Measurements from ENCODE around the gene TULP4.
"Not testable (repeated sequence)": the region's sequence is repeated elsewhere in the genome, so short reads cannot be mapped to it uniquely, and the experiment has no call there.

The TULP4 gene

GRCh38 chr6:158397578-158397977, 85.3 kb downstream of the TULP4 start:
- no peak for DNase-seq

- DNase-seq = no peak
These were observed 86.2 kb downstream of the TULP4 start for GRCh38 chr6:158398252-158399024.

- no peak for DNase-seq
These were observed 86.9 kb downstream of the TULP4 start for GRCh38 chr6:158399040-158399700.

- no peak for DNase-seq
These were observed 89.9 kb downstream of the TULP4 start for GRCh38 chr6:158402184-158402583.

DNA sequence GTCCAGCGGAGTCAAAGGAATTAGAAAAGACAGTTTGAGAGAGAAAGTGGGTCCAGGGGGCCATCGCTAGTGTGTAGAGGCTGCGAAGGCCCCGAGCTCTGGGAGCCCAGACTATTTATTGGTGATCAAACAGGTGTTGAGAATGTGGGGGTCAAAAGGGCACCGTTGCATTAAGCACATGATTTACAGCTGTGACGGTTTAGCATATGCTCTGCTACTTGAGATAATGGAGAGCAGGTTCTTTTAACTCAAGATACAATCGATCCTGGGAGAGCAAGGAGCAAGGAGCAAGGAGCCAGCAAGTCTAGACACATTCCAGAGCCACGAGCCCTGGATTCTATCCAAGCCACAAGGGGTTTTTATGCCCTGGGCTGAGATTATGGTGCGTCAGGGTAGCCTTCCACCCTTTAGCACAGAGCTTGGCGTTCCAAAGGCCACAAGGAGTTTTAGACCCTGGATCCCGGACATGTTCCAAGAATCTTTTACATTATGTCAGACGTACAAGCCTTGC, 93.1 kb downstream of the TULP4 start:
- DNase-seq = not testable (repeated sequence)

DNA sequence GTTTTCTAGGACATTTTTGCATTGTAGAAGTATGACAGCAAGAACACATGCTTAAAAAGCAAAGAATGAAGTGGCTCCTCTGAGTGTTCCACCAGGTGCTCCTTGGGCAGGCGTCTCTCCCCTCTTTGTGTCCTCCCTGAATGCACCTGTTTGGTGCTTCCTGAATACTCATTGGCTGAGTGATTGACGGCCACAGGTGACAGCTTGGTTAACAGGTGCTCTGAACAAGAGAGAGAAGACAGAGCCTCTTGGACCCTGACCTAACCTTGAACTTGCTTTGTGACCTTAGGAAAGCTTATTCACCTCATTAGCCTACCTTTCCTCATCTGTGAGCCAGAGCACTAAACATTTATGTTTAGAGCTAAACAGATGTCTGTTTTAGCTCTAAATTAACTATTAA, 93.7 kb downstream of the TULP4 start:
- DNase-seq = no peak

DNA sequence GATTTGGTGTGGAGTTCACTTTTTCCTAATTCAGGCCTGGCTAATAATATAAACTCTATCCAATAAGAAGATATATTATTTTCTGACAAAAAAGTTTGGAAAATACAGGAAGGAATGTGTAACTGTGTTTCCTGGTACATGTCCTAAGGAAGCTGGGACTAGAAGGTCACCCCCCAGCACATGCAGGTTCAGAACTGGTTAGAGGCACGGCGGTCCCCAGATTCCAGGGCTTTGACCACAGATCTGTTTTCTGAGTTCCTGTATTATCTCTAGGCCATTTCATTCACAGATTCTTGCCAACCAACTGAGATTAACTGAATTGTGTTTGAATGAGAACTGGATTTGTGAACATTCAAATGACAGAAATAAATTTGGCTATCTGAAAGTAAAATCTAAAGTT, 94.5 kb downstream of the TULP4 start:
- no peak for DNase-seq

GRCh38 chr6:158408013-158408412, 95.7 kb downstream of the TULP4 start:
- DNase-seq = no peak

- no peak for DNase-seq
These were observed 96.4 kb downstream of the TULP4 start for GRCh38 chr6:158408552-158409130.

DNA sequence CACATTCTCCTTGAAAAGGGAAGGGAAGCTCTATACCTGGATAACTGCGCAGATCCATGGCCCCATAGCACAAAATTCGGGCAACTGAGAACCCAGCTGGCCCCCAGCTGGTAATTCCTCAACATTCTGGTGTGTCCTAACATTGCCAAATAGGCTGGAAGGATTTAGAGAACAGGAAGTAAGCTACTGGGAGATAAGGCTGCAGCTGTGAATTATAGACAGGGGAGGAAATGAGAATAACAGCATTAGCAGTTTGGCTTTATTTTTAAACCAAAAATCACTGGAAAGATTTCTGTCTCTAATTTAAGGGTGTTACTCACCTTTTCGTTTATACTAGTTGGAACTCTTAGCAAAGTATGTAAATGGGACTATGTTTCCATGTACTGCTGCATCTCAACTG, 97.2 kb downstream of the TULP4 start:
- DNase-seq = no peak

DNA sequence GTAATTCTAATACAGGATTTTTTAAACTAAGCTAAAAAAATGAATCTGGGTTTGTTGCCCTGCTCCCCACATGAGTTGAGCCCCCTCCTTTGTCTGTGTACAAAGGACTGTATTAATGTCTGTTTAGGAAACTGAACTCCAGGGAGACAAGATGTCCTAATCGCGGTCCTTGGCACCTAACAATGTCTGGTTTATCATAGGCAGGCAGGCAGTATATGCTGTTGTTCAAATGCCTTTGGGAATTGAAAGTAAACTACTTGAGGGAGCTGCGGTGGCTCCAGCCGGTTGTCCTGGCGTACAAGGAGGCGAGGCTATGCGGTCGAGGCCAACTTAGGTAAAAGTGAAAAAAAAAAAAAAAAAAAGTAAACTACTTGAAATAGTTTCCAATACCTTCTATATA, 98.5 kb downstream of the TULP4 start:
- no peak for DNase-seq

GRCh38 chr6:158411998-158412397, 99.7 kb downstream of the TULP4 start:
- DNase-seq = no peak

DNA sequence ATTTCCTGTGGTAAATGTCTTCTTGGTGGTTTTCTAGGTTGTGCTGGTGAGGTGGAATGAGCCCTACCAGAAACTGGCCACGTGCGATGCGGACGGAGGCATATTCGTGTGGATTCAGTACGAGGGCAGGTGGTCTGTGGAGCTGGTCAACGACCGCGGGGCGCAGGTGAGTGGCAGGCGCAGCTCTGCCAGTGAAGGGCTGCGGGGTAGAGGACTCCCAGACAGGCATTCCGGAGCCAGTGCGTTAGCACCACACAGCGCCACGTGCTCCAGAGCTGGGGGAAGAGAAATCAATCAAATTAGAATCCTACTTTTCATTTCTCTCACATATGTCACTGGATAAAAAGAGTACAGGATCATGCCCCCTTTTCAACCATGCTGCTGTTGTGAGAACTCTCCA, 100.8 kb downstream of the TULP4 start:
- DNase-seq = no peak

DNA sequence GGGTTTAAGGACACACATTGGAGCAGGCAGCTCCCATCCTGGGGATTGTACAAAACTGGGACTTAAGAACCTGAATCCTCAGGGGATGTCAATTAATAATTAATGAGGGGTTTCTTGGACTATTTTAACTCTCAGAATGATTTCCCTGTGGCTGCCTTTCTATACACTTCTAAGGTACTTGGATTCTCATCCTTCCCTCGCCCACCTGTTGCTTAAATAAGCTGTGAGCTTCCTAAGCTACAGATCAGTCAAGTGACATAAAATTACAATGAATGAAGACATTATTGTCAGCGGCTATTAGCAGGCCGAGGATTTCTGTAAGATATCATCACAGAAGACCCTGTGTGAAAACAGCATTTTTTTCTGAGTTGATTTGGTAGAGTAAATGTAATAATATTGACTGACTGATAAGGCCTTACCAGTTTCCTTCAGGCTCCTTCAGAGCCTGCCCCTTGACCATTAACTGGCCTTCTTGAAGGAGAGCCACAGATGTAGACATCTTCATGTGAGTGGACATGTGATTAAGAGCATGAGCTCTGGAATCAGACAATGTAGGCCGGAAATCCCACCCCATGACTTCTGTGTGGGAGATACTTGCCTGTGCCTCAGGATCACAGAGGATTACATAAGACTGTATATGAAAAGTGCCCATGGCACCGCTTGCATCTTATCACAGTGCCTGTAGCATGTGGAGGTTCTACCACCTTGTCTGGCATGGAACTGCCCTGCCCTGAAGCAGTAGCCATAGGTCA, 101.7 kb downstream of the TULP4 start:
- no peak for DNase-seq

- no peak for DNase-seq
These were observed 102.6 kb downstream of the TULP4 start for GRCh38 chr6:158414851-158415262.

DNA sequence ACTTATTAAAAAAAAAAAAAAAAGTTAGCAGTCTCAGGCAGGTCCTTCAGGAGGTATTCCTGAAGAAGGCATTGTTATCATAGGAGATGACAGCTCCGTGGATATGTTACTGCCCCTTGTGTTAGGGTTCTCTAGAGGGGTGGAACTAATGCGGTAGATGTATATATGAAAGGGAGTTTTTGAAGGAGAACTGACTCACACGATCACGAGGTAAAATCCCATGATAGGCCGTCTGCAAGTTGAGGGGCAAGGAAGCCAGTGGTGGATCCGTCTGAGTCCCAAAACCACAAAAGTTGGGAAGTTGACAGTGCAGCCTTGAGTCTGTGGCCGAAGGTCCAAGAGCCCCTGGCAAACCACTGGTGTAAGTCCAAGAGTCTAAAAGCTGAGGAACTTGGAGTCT, 103.4 kb downstream of the TULP4 start:
- DNase-seq = no peak

DNA sequence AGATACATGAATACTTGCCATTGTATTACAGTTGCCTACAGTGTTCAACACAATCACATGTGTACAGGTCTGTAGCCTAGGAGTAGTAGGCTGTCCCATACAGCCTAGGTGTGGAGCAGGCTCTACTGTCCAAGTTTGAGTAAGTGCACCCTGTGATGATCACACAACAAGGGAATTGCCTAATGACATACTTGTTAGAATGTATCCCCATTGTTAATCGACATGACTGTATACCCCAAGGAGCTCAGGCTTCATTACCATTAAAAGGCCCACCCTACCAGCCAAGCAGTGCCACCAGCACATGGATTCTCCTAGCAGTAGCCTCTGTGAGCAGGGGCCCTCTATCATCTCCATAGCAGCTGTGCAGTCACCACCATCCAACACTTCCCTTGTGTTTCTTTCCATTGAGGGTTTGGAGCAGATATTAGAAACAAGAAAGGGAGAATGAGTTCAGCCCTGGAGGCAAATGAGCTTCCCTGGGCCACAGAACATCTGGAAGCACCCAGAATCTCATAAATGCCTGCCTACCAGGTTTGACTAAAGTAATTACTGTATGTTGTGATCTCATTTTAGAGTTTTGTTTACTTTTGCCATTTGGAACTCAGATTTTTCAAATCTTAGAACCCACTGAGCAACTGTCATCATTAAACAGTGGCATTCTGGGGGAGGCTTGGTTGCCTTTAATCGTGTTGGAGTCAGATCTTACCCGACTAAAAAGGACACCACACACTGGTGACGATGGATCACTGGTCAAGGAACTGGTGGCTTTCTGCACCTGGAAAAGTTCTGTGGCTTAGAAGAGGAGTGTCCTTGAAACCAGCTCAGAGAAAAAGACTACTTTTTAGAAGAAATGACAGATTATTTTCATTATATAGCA, 104.9 kb downstream of the TULP4 start:
- no peak for DNase-seq

DNA sequence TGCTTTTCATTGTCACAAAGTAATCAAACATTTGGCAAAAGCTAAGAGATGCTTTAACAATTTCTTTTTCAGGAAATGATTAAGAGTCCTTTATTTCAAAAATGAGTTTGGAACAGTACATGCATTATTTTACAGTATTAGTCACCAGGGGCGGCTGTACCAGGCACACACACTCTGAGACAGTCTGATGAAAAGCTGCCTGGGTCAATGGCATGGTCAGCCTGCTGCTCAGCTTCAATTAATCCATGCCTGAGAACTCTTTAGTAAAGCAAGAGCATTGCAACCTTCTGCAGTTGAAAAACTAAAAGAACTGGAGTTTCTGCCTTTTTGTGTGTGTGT, 105.5 kb downstream of the TULP4 start:
- DNase-seq = no peak

- no peak for DNase-seq
These were observed 106.2 kb downstream of the TULP4 start for GRCh38 chr6:158418501-158418900.

GRCh38 chr6:158419339-158419909, 107.2 kb downstream of the TULP4 start:
- DNase-seq = no peak

DNA sequence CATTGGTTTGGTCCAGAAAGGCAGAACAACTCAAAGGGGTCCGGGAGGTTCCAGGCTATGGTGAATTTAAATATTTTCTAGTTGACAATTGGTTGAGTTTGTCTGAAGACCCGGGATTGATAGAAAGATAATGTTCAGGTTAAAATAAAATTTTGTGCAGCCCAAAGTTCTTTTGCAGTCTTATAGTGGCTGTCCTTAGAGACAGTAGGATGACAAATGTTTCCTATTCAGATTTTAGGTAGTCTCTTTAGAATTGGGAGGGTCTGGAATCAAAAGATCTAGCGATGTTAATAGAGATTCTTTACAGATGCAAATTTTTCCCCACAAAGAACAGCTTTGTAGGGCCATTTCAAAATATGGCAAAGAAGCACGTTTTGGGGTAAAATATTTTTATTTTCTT, 109.1 kb downstream of the TULP4 start:
- DNase-seq = no peak

DNA sequence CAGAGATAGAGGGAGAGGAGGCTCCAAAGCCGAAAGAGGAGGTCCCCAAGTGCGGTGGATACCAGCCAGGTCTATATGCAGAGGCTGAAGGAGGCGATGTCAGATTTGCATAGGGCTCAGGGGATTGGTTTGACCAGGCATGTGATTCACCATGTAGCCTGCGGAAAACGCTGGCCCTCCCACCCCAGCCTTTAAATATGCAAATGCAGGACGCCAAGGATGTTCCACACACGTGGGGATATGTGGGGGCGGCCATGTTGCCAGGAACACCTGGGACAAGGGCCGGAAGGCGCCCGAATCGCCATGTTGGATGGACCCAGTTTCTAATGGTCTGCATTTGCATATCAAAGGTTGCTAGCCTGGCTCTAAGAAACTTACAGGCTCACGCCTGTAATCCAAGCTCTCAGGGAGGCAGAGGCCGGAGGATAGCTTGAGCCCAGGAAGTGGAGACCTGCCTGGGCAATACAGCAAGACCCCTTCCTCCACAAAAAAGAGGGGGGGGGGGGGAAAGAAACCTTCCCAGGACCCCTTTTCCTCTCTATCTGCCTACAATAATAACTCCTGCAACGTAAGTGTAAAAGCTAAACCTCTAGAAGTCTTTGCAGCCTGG, 110.5 kb downstream of the TULP4 start:
- no peak for DNase-seq
